GM12878 (cell line): Measurements from ENCODE around the gene BRINP3. TPM values are rescaled to one million over a fixed set of nuclear protein-coding genes. Genes with fewer than 3 reads are reported as not detected.

Experiments
- ATAC-seq: fragments of 200-7000 bp; cut with Tn5 transposase; 3 replicates; pipeline ENCODE4 v1.9.1; 2020; ENCODE audit warnings: mild to moderate bottlenecking, moderate library complexity
- BruUV-seq: library from RNA; stranded (reverse); fragments of 400-500 nt; replicated peaks from 2 replicates; lab custom pipeline; 2021; lab: Mats Ljungman, UMichigan
- CTCF ChIA-PET: fragments of 300-600 bp; sonication (Branson Sonifier 250); formaldehyde crosslinking; extraction: SDS; loops from one replicate; lab custom pipeline; 2021; ENCODE audit warnings: inconsistent platforms; lab: Yijun Ruan, JAX
- POLR2A ChIA-PET: fragments of 350-600 bp; formaldehyde crosslinking; extraction: SDS; loops from one replicate; lab custom pipeline; 2021; ENCODE audit warnings: inconsistent platforms; lab: Charles Lee
- RAD21 ChIA-PET: fragments of 300-600 bp; sonication (Branson Sonifier 250); formaldehyde crosslinking; loops from one replicate; lab custom pipeline; 2023; ENCODE audit warnings: antibody characterized with exemption; ENCODE audit not compliant: unreplicated experiment; lab: Charles Lee
- SMC1A ChIA-PET: fragments of 300-600 bp; sonication (Branson Sonifier 250); formaldehyde crosslinking; loops from one replicate; lab custom pipeline; 2023; ENCODE audit not compliant: unreplicated experiment, uncharacterized antibody; lab: Charles Lee
- DNase-seq: peaks from one replicate; pipeline ENCODE4 v3.0.0-alpha.2; 2011; ENCODE audit warnings: low read depth, low spot score
- FAIRE-seq: peaks from 3 replicates; lab custom pipeline; 2011; peaks lifted over from hg19 to GRCh38; lab: Jason Lieb, UNC
- H2AFZ ChIP-seq: 2 replicates; pipeline ENCODE4 v1.6.0; 2011; ENCODE audit warnings: low read depth, low read length, control low read depth; ENCODE audit not compliant: control insufficient read depth
- H3K27ac ChIP-seq: 2 replicates; pipeline ENCODE4 v1.5.1; 2011; ENCODE audit warnings: control low read depth; ENCODE audit not compliant: control insufficient read depth, insufficient read depth
- H3K27me3 ChIP-seq, 2 experiments: replicated peaks in 1 of 2; 2 replicates each; pipeline versions ENCODE4 v1.6.0 to v1.6.1; 2011; ENCODE audit warnings: low read length in 1 of 2; ENCODE audit not compliant: control insufficient read depth in 2 of 2, insufficient read depth in 2 of 2
- H3K36me3 ChIP-seq, 2 experiments: 2 replicates each; pipeline ENCODE4 v1.5.1; 2011; ENCODE audit warnings: low read length in 1 of 2; ENCODE audit not compliant: control insufficient read depth in 2 of 2, insufficient read depth in 2 of 2
- H3K4me1 ChIP-seq: 2 replicates; pipeline ENCODE4 v1.6.1; 2011; ENCODE audit warnings: mild to moderate bottlenecking, low read length, moderate library complexity, mixed read lengths; ENCODE audit not compliant: control insufficient read depth, insufficient read depth
- H3K4me2 ChIP-seq: 2 replicates; pipeline ENCODE4 v1.6.0; 2011; ENCODE audit warnings: control low read depth; ENCODE audit not compliant: control insufficient read depth, insufficient read depth
- H3K4me3 ChIP-seq: fragments of 200-600 bp; sonication (generic); 2 replicates; pipeline ENCODE4 v1.5.1; 2016
- H3K79me2 ChIP-seq: 2 replicates; pipeline ENCODE4 v1.6.0; 2011; ENCODE audit warnings: low read length; ENCODE audit not compliant: control insufficient read depth, insufficient read depth
- H3K9ac ChIP-seq: 2 replicates; pipeline ENCODE4 v1.8.0; 2011; ENCODE audit warnings: low read length, control low read depth, mixed read lengths; ENCODE audit not compliant: control insufficient read depth, insufficient read depth
- H3K9me3 ChIP-seq: replicated peaks from 3 replicates; pipeline ENCODE4 v1.5.1; 2011; ENCODE audit warnings: mild to moderate bottlenecking, low read length; ENCODE audit not compliant: control insufficient read depth, insufficient read depth
- H4K20me1 ChIP-seq: 2 replicates; pipeline ENCODE4 v1.6.0; 2011; ENCODE audit not compliant: control insufficient read depth, insufficient read depth
- ASH2L ChIP-seq: fragments of 300-600, 200-600 bp; sonication (generic); IDR thresholded peaks from 2 replicates; pipeline ENCODE4 v1.6.1; 2017; ENCODE audit warnings: low read depth, mild to moderate bottlenecking, borderline replicate concordance
- CBFB ChIP-seq: IDR thresholded peaks from 2 replicates; pipeline ENCODE4 v1.6.1; 2016; ENCODE audit warnings: antibody characterized with exemption, low read depth
- CEBPB ChIP-seq, 2 experiments: fragments of 150-350 bp in 1 of 2; IDR thresholded peaks; 2 replicates each; pipeline ENCODE4 v1.6.1; 2012 to 2014; ENCODE audit warnings: low read depth in 2 of 2, low read length in 2 of 2, borderline replicate concordance in 1 of 2, inconsistent platforms in 1 of 2
- CTCF ChIP-seq, 3 experiments: IDR thresholded peaks in 2 of 3; conservative IDR thresholded peaks in 1 of 3; 2 replicates each; pipeline ENCODE4 v1.5.1; 2011; ENCODE audit warnings: low read depth in 3 of 3, low read length in 3 of 3, mild to moderate bottlenecking in 3 of 3, control low read depth in 2 of 3, moderate library complexity in 2 of 3, inconsistent platforms in 1 of 3, mixed read lengths in 1 of 3; ENCODE audit not compliant: control insufficient read depth in 2 of 3, insufficient read depth in 1 of 3; ENCODE audit errors: extremely low read depth in 1 of 3
- E2F8 ChIP-seq: fragments of 450-650 bp; IDR thresholded peaks from 2 replicates; pipeline ENCODE4 v1.6.1; 2018; ENCODE audit warnings: mild to moderate bottlenecking, low read depth, moderate library complexity; ENCODE audit not compliant: partially characterized antibody
- EP300 ChIP-seq, 2 experiments: fragments of 150-350 bp in 1 of 2; IDR thresholded peaks; 2 replicates each; pipeline ENCODE4 v1.6.1; 2011 to 2012; ENCODE audit warnings: low read depth in 2 of 2, low read length in 2 of 2, borderline replicate concordance in 1 of 2, improper control_type of control experiment in 1 of 2, inconsistent platforms in 1 of 2; ENCODE audit not compliant: control insufficient read depth in 1 of 2
- ESRRA ChIP-seq: IDR thresholded peaks from 2 replicates; pipeline ENCODE4 v1.6.1; 2012; ENCODE audit warnings: mild to moderate bottlenecking, low read length, improper control_type of control experiment
- HDGF ChIP-seq: fragments of 450-650 bp; IDR thresholded peaks from 2 replicates; pipeline ENCODE4 v1.6.1; 2016; ENCODE audit warnings: antibody characterized with exemption
- MTA3 ChIP-seq: IDR thresholded peaks from 2 replicates; pipeline ENCODE4 v1.6.1; 2012; ENCODE audit warnings: low read length, inconsistent platforms, borderline replicate concordance
- NR2C2 ChIP-seq: IDR thresholded peaks from 2 replicates; pipeline ENCODE4 v1.6.1; 2011; ENCODE audit warnings: borderline replicate concordance, low read depth; ENCODE audit not compliant: control insufficient read depth, insufficient read length
- PRDM15 ChIP-seq: fragments of 450-650 bp; formaldehyde crosslinking; IDR thresholded peaks from 2 replicates; pipeline ENCODE4 v1.4.0; 2020; ENCODE audit warnings: mild to moderate bottlenecking, moderate library complexity
- RELB ChIP-seq: fragments of 450-650 bp; IDR thresholded peaks from 2 replicates; pipeline ENCODE4 v1.6.1; 2017; ENCODE audit warnings: low read depth, mild to moderate bottlenecking, moderate library complexity
- YBX1 ChIP-seq: fragments of 450-650 bp; IDR thresholded peaks from 2 replicates; pipeline ENCODE4 v1.6.1; 2016; ENCODE audit warnings: antibody characterized with exemption
- ZNF274 ChIP-seq: IDR thresholded peaks from one replicate; pipeline ENCODE4 v1.8.0; 2011; ENCODE audit not compliant: insufficient read length, insufficient read depth
- WGBS: methylation state at CpG from one replicate; pipeline ENCODE4 v1.1.6; 2016; ENCODE audit warnings: low lambda C conversion rate; ENCODE audit not compliant: insufficient replicate concordance, insufficient coverage; ENCODE audit errors: missing lambda C conversion rate; 5-methylcytosine and 5-hydroxymethylcytosine counted together
- in situ Hi-C: fragments of 300-500 bp; cut with MboI; formaldehyde crosslinking; loops from 9 replicates; pipeline ENCODE4 v1.14.3; 2018; ENCODE audit warnings: mixed read lengths
- intact Hi-C: fragments of 100-400 bp; cut with micrococcal nuclease; formaldehyde crosslinking; loops from one replicate; pipeline ENCODE4 v1.14.2; 2022; ENCODE audit not compliant: unreplicated experiment
- polyA plus RNA-seq, 11 experiments: library from polyadenylated mRNA; depleted of rRNA in 4 of 11; unstranded in 6 of 11; stranded (reverse) in 5 of 11; fragments of >200 nt; fragmentation: Nextera tagmentation in 4 of 11; fragmentation: Illumina TruSeq in 1 of 11; extraction: Ambion mirVana in 4 of 11; extraction: Trizol in 1 of 11; gene quantifications; 1 replicate in 1 of 11; 2 replicates in 10 of 11; pipeline versions ENCODE4 v1.2.1 to v1.2.3, GENCODE V29; 2011 to 2016; ENCODE audit warnings: inconsistent platforms in 2 of 11, missing spikeins in 2 of 11, low read depth in 1 of 11
- total RNA-seq, 4 experiments: library from RNA; depleted of rRNA in 3 of 4; stranded (reverse); fragments of >200 nt in 3 of 4; fragmentation: Illumina TruSeq in 1 of 4; extraction: Trizol in 1 of 4; gene quantifications; 2 replicates each; pipeline versions ENCODE4 v1.2.1 to v1.2.3, GENCODE V29; 2013 to 2021

The BRINP3 gene
- total and polyA plus RNA-seq, 10 of the 15 experiments (the other 5 are each of a cell fraction or from before 2014, with no cell fraction given), result under 0.01 TPM; not detected in 9

GRCh38 chr1:190178827-190179226 is 298.8 kb downstream of the BRINP3 start:
- H3K27ac ChIP-seq, result no peak overlapping the region
- intact Hi-C loops, result no loop called here
- POLR2A ChIA-PET, result no interaction called here
- CTCF ChIA-PET, result interaction anchor here (0.6 kb wide), 1 partner anchor 66 kb away, joined by 3 read pairs; no protein-coding TSS in a partner anchor
- in situ Hi-C loops, result no loop called here
- WGBS, result 8% methylated on average over 2 of the region's 2 CpGs
- no peak overlapping the region for H3K4me3 ChIP-seq
- no peak overlapping the region for H3K9ac ChIP-seq
- H3K4me1 ChIP-seq, result no peaks in the 10 kb centered on the region
- no peaks in the 10 kb centered on the region for H3K36me3 ChIP-seq
- FAIRE-seq (no peak), DNase-seq (no peak), ATAC-seq (no peak)
- H4K20me1 ChIP-seq, result no peaks in the 10 kb centered on the region
- H3K4me2 ChIP-seq, result no peak overlapping the region
- no peaks in the 10 kb centered on the region for H3K27me3 ChIP-seq
- RAD21 ChIA-PET, result no interaction called here
- H2AFZ ChIP-seq, result no peak overlapping the region
- no peaks in the 10 kb centered on the region for H3K79me2 ChIP-seq
- H3K9me3 ChIP-seq, result no peaks in the 10 kb centered on the region
- BruUV-seq, result no TSS peak
- SMC1A ChIA-PET, result interaction anchor here (0.9 kb wide), 1 partner anchor 19 kb away, joined by 3 read pairs; no protein-coding TSS in a partner anchor
- TF ChIP-seq PRDM15 (no peak), ASH2L (no peak), NR2C2 (no peak), RELB (no peak), YBX1 (no peak), EP300 (IDR thresholded peaks at IDR 0.05; ENCODE audit: borderline replicate concordance in 1 of 2, control insufficient read depth in 1 of 2, low read depth in 2 of 2, low read length in 2 of 2) (no peak), CTCF (IDR thresholded peaks at IDR 0.05 in 2 of 3, conservative IDR thresholded peaks at IDR 0.05 in 1 of 3; ENCODE audit: control insufficient read depth in 2 of 3, extremely low read depth in 1 of 3, insufficient read depth in 1 of 3, low read depth in 3 of 3, low read length in 3 of 3) (no peak), HDGF (no peak), E2F8 (no peak), ZNF274 (no peak), CBFB (no peak), ESRRA (no peak), CEBPB (IDR thresholded peaks at IDR 0.05; ENCODE audit: borderline replicate concordance in 1 of 2, low read depth in 2 of 2, low read length in 2 of 2) (no peak), MTA3 (no peak)
